ENCODE data around the gene DCTN3. TPM values are rescaled to one million over a fixed set of nuclear protein-coding genes. Genes with fewer than 3 reads are reported as not detected.

DCTN3 gene
- total and polyA plus RNA-seq, 9 of the 15 experiments (the other 6 are each of a cell fraction or from before 2014, with no cell fraction given), result 11.0 to 51.0 (median 41.9) TPM

DNA sequence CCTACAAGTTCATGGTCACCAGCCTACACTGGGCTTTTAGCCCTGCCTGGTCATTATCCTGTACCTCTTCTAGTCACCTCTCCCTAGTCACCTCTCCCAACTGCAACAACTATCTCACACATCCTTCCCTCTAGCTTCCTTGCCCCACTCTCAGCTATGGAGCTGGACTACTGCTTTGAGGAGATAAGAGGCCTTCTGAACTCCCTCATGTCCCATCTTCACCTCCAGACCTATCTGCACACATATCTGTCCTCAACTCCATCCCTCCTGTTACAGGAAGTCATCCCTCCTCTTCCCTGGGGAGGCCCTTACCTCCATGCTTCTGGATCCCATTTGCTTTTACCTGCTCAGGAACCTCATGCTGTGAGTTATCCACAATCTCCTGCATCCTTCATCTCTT lies 14.1 kb downstream of the DCTN3 start (continued):
- TF ChIP-seq MTA2 (IDR thresholded peaks at IDR 0.05; ENCODE audit: low read depth) (0 out of 2 replicates have a peak, but pooled peaks have one; percentile 27), ETV5 (CRISPR knock-in tag; IDR thresholded peaks at IDR 0.05; ENCODE audit: low read depth) (no peak), BRD4 (IDR thresholded peaks at IDR 0.05) (no peak), POLR3G (IDR thresholded peaks at IDR 0.05; ENCODE audit: extremely low read depth, insufficient read length, insufficient replicate concordance) (no peak), CCNT2 (IDR thresholded peaks at IDR 0.05; ENCODE audit: borderline replicate concordance, extremely low read depth, insufficient read length, low read depth, low read length) (no peak), MAFF (IDR thresholded peaks at IDR 0.05; ENCODE audit: low read length) (no peak), OTX1 (CRISPR knock-in tag; IDR thresholded peaks at IDR 0.05) (no peak), TCF7L2 (IDR thresholded peaks at IDR 0.05; ENCODE audit: low read depth, low read length) (no peak), TAL1 (IDR thresholded peaks at IDR 0.05) (peak; percentile 63), RCOR1 (IDR thresholded peaks at IDR 0.05; ENCODE audit: borderline replicate concordance in 1 of 2, low read depth in 2 of 2, low read length in 2 of 2) (peak in 1 of 2 experiments; percentile 37; a peak in 1 of 4 replicates), ETV6 (IDR thresholded peaks at IDR 0.05; ENCODE audit: borderline replicate concordance in 1 of 2, low read depth in 2 of 2, low read length in 1 of 2) (no peak), ETV6 (CRISPR knock-in tag; IDR thresholded peaks at IDR 0.05; ENCODE audit: borderline replicate concordance) (no peak), ZNF277 (CRISPR knock-in tag; IDR thresholded peaks at IDR 0.05; ENCODE audit: borderline replicate concordance) (no peak), FOXA1 (IDR thresholded peaks at IDR 0.05; ENCODE audit: borderline replicate concordance) (no peak), YY1 (IDR thresholded peaks at IDR 0.05; ENCODE audit: borderline replicate concordance in 1 of 3, control insufficient read depth in 1 of 3, extremely low read depth in 1 of 3, insufficient read depth in 3 of 3, insufficient read length in 1 of 3, insufficient replicate concordance in 2 of 3, low read depth in 1 of 3, low read length in 2 of 3) (no peak)
- TF ChIP-seq, protein P1, sequence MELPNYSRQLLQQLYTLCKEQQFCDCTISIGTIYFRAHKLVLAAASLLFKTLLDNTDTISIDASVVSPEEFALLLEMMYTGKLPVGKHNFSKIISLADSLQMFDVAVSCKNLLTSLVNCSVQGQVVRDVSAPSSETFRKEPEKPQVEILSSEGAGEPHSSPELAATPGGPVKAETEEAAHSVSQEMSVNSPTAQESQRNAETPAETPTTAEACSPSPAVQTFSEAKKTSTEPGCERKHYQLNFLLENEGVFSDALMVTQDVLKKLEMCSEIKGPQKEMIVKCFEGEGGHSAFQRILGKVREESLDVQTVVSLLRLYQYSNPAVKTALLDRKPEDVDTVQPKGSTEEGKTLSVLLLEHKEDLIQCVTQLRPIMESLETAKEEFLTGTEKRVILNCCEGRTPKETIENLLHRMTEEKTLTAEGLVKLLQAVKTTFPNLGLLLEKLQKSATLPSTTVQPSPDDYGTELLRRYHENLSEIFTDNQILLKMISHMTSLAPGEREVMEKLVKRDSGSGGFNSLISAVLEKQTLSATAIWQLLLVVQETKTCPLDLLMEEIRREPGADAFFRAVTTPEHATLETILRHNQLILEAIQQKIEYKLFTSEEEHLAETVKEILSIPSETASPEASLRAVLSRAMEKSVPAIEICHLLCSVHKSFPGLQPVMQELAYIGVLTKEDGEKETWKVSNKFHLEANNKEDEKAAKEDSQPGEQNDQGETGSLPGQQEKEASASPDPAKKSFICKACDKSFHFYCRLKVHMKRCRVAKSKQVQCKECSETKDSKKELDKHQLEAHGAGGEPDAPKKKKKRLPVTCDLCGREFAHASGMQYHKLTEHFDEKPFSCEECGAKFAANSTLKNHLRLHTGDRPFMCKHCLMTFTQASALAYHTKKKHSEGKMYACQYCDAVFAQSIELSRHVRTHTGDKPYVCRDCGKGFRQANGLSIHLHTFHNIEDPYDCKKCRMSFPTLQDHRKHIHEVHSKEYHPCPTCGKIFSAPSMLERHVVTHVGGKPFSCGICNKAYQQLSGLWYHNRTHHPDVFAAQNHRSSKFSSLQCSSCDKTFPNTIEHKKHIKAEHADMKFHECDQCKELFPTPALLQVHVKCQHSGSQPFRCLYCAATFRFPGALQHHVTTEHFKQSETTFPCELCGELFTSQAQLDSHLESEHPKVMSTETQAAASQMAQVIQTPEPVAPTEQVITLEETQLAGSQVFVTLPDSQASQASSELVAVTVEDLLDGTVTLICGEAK (IDR thresholded peaks at IDR 0.05), result no peak
- TF ChIP-seq, protein P1 (CRISPR knock-in tag; IDR thresholded peaks at IDR 0.05), result no peak
- TF ChIP-seq, protein P2, sequence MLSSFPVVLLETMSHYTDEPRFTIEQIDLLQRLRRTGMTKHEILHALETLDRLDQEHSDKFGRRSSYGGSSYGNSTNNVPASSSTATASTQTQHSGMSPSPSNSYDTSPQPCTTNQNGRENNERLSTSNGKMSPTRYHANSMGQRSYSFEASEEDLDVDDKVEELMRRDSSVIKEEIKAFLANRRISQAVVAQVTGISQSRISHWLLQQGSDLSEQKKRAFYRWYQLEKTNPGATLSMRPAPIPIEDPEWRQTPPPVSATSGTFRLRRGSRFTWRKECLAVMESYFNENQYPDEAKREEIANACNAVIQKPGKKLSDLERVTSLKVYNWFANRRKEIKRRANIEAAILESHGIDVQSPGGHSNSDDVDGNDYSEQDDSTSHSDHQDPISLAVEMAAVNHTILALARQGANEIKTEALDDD (IDR thresholded peaks at IDR 0.05), result peak; percentile 79

Data from K562 (cell line).